Fibroblast of skin of abdomen (primary cell): Measurements from ENCODE around the gene MRPL33.

Source experiments
- DNase-seq: peaks from one replicate; pipeline ENCODE4 v3.0.0-alpha.2; 2013

Gene MRPL33

GRCh38 chr2:27779417-27780055 lies 8.0 kb downstream of the MRPL33 start:
- DNase-seq, result no peak

- no peak for DNase-seq
These were observed 10.0 kb downstream of the MRPL33 start for GRCh38 chr2:27781496-27781895.

GRCh38 chr2:27782701-27783100 lies 11.2 kb downstream of the MRPL33 start:
- DNase-seq, result no peak

- no peak for DNase-seq
These were observed 19.3 kb downstream of the MRPL33 start for GRCh38 chr2:27790796-27791195.

- DNase-seq, result peak; percentile 64
These were observed 21.2 kb downstream of the MRPL33 start for GRCh38 chr2:27792759-27793158.

- DNase-seq, result no peak
These were observed 23.7 kb downstream of the MRPL33 start for GRCh38 chr2:27795093-27795834.

GRCh38 chr2:27795868-27796277 lies 24.4 kb downstream of the MRPL33 start:
- DNase-seq, result peak; percentile 39

- no peak for DNase-seq
These were observed 25.6 kb downstream of the MRPL33 start for GRCh38 chr2:27796791-27797765.

- no peak for DNase-seq
These were observed 26.3 kb downstream of the MRPL33 start for GRCh38 chr2:27797841-27798240.

GRCh38 chr2:27798486-27798885 lies 27.0 kb downstream of the MRPL33 start:
- no peak for DNase-seq

GRCh38 chr2:27798948-27799645 lies 27.6 kb downstream of the MRPL33 start:
- peak; percentile 100 for DNase-seq

GRCh38 chr2:27799646-27800010 lies 28.1 kb downstream of the MRPL33 start:
- DNase-seq, result no peak

- DNase-seq, result no peak
These were observed 29.3 kb downstream of the MRPL33 start for GRCh38 chr2:27800856-27801255.

- no peak for DNase-seq
These were observed 31.0 kb downstream of the MRPL33 start for GRCh38 chr2:27802547-27802946.

GRCh38 chr2:27803046-27803445 lies 31.5 kb downstream of the MRPL33 start:
- DNase-seq, result no peak

- peak; percentile 57 for DNase-seq
These were observed 32.6 kb downstream of the MRPL33 start for GRCh38 chr2:27804146-27804545.

- DNase-seq, result no peak
These were observed 33.7 kb downstream of the MRPL33 start for GRCh38 chr2:27805180-27805579.

GRCh38 chr2:27806311-27807059 lies 35.0 kb downstream of the MRPL33 start:
- no peak for DNase-seq

- peak; percentile 36 for DNase-seq
These were observed 36.0 kb downstream of the MRPL33 start for GRCh38 chr2:27807476-27807875.

GRCh38 chr2:27808418-27808817 lies 36.9 kb downstream of the MRPL33 start:
- no peak for DNase-seq

GRCh38 chr2:27808984-27809383 lies 37.5 kb downstream of the MRPL33 start:
- DNase-seq, result no peak

GRCh38 chr2:27809761-27810241 lies 38.3 kb downstream of the MRPL33 start:
- peak; percentile 86 for DNase-seq
